Adipocyte (in vitro differentiated cells): ENCODE data around the gene ZNF550.
A peak's percentile ranks its signal among the peaks of the same experiment; 100 is the strongest.
"Not testable (repeated sequence)": the region's sequence is repeated elsewhere in the genome, so short reads cannot be mapped to it uniquely, and the experiment has no call there.

ENCODE experiments used
- DNase-seq: peaks from one replicate; pipeline ENCODE4 v3.0.0-alpha.2; 2015; ENCODE audit warnings: low read depth
- H3K27me3 ChIP-seq: replicated peaks from 2 replicates; pipeline ENCODE4 v1.7.0; 2013; ENCODE audit warnings: mild to moderate bottlenecking, low read length, moderate library complexity; ENCODE audit not compliant: control insufficient read depth, insufficient read depth
- H3K36me3 ChIP-seq: 2 replicates; pipeline ENCODE4 v1.7.0; 2013; ENCODE audit warnings: low read length, mild to moderate bottlenecking, moderate library complexity; ENCODE audit not compliant: control insufficient read depth, insufficient read depth, severe bottlenecking
- H3K4me1 ChIP-seq: 2 replicates; pipeline ENCODE4 v1.7.0; 2013; ENCODE audit warnings: mild to moderate bottlenecking, low read length, moderate library complexity; ENCODE audit not compliant: control insufficient read depth, insufficient read depth
- H3K4me3 ChIP-seq: 2 replicates; pipeline ENCODE4 v1.7.0; 2013; ENCODE audit warnings: mild to moderate bottlenecking, low read length, moderate library complexity
- H3K9ac ChIP-seq: 2 replicates; pipeline ENCODE4 v1.7.0; 2013; ENCODE audit warnings: mild to moderate bottlenecking, low read length, moderate library complexity
- H3K9me3 ChIP-seq: 2 replicates; pipeline ENCODE4 v1.7.0; 2013; ENCODE audit warnings: mild to moderate bottlenecking, low read length, moderate library complexity; ENCODE audit not compliant: control insufficient read depth

The ZNF550 gene

GRCh38 chr19:57518021-57518420 is 41.6 kb downstream of the ZNF550 start:
- DNase-seq, result peak; percentile 8
- H3K9ac ChIP-seq, H3K4me1 ChIP-seq, H3K27me3 ChIP-seq, H3K4me3 ChIP-seq: not testable (repeated sequence)
- H3K9me3 ChIP-seq, result peaks cover 12% of the 10 kb centered on the region
- H3K36me3 ChIP-seq, result peaks cover 55% of the 10 kb centered on the region

GRCh38 chr19:57515255-57515654 is 44.4 kb downstream of the ZNF550 start:
- peaks cover 32% of the 10 kb centered on the region for H3K9me3 ChIP-seq
- H3K9ac ChIP-seq, result no peak overlapping the region
- no peak for DNase-seq
- H3K36me3 ChIP-seq, result peaks cover 73% of the 10 kb centered on the region
- no peak overlapping the region for H3K4me3 ChIP-seq
- H3K27me3 ChIP-seq, result no peaks in the 10 kb centered on the region
- H3K4me1 ChIP-seq, result no peaks in the 10 kb centered on the region

GRCh38 chr19:57512845-57513244 is 46.8 kb downstream of the ZNF550 start:
- peak; percentile 10 for DNase-seq
- peaks cover 36% of the 10 kb centered on the region for H3K9me3 ChIP-seq
- peak overlapping the region; percentile 47 for H3K4me3 ChIP-seq
- no peak overlapping the region for H3K9ac ChIP-seq
- no peaks in the 10 kb centered on the region for H3K4me1 ChIP-seq
- H3K36me3 ChIP-seq, result peaks cover 88% of the 10 kb centered on the region
- no peaks in the 10 kb centered on the region for H3K27me3 ChIP-seq

- no peaks in the 10 kb centered on the region for H3K27me3 ChIP-seq
- no peak overlapping the region for H3K9ac ChIP-seq
- H3K4me1 ChIP-seq, result no peaks in the 10 kb centered on the region
- no peak for DNase-seq
- peaks cover 42% of the 10 kb centered on the region for H3K9me3 ChIP-seq
- peak overlapping the region; percentile 23 for H3K4me3 ChIP-seq
- H3K36me3 ChIP-seq, result peaks cover 87% of the 10 kb centered on the region
These were observed 48.2 kb downstream of the ZNF550 start for GRCh38 chr19:57511484-57511883.

GRCh38 chr19:57506163-57506562 is 53.5 kb downstream of the ZNF550 start:
- DNase-seq, result no peak
- peaks cover 71% of the 10 kb centered on the region for H3K36me3 ChIP-seq
- H3K4me3 ChIP-seq, result no peak overlapping the region

GRCh38 chr19:57500400-57500799 is 59.3 kb downstream of the ZNF550 start:
- not testable (repeated sequence) for H3K4me1 ChIP-seq, H3K9me3 ChIP-seq, H3K27me3 ChIP-seq
- DNase-seq, result peak; percentile 69
- H3K36me3 ChIP-seq, result peaks cover 23% of the 10 kb centered on the region
- peak overlapping the region; percentile 90 for H3K4me3 ChIP-seq
- H3K9ac ChIP-seq, result peak overlapping the region; percentile 83

More at GRCh38 chr19:57506163-57506562, 53.5 kb downstream of the ZNF550 start:
- Histone ChIP-seq H3K27me3 (no peaks in the 10 kb centered on the region), H3K4me1 (peaks cover 2% of the 10 kb centered on the region), H3K9me3 (peaks cover 12% of the 10 kb centered on the region), H3K9ac (no peak overlapping the region)

- not testable (repeated sequence) for H3K27me3 ChIP-seq, H3K9me3 ChIP-seq, H3K4me1 ChIP-seq
- H3K9ac ChIP-seq, result peak within 1 kb of the TSS; percentile 96
- DNase-seq, result peak; percentile 98
- H3K4me3 ChIP-seq, result peak within 1 kb of the TSS; percentile 90
- H3K36me3 ChIP-seq, result peaks cover 18% of the 10 kb centered on the region
These were observed 59.8 kb downstream of the ZNF550 start, which contains the start of gene ZNF773 for GRCh38 chr19:57499680-57500395. Gene ZNF773, plus strand, starts transcription at chr19:57499938. Its CDS starts 143 bp downstream, at chr19:57500081.

- Histone ChIP-seq H3K4me3 (peak overlapping the region; percentile 90), H3K36me3 (peaks cover 19% of the 10 kb centered on the region)
- DNase-seq, H3K27me3 ChIP-seq, H3K9ac ChIP-seq, H3K9me3 ChIP-seq, H3K4me1 ChIP-seq: not testable (repeated sequence)
These were observed 60.4 kb downstream of the ZNF550 start for GRCh38 chr19:57499332-57499679.

GRCh38 chr19:57488299-57488644 is 71.4 kb downstream of the ZNF550 start:
- not testable (repeated sequence) for H3K27me3 ChIP-seq, H3K9me3 ChIP-seq, H3K4me1 ChIP-seq
- peak; percentile 59 for DNase-seq
- Histone ChIP-seq H3K4me3 (peak overlapping the region; percentile 79), H3K36me3 (peaks cover 32% of the 10 kb centered on the region), H3K9ac (peak overlapping the region; percentile 59)

GRCh38 chr19:57487477-57488298 is 72.0 kb downstream of the ZNF550 start, which contains the start of gene ZNF419:
Gene ZNF419, plus strand, starts transcription at chr19:57487750. Its CDS starts 201 bp downstream, at chr19:57487951.
- Histone ChIP-seq H3K36me3 (peaks cover 26% of the 10 kb centered on the region), H3K4me3 (peak within 1 kb of the TSS; percentile 98), H3K9ac (peak within 1 kb of the TSS; percentile 91)
- H3K27me3 ChIP-seq, H3K4me1 ChIP-seq, H3K9me3 ChIP-seq: not testable (repeated sequence)
- peak; percentile 97 for DNase-seq
